ENCODE data around the gene MAGI1.
A peak's percentile ranks its signal among the peaks of the same experiment; 100 is the strongest.

Gene MAGI1

GRCh38 chr3:65603631-65604030, 435.1 kb downstream of the MAGI1 start:
- no peak for FAIRE-seq
- TF ChIP-seq POLR2A (IDR thresholded peaks at IDR 0.05; ENCODE audit: low read depth, low read length), result no peak
- no peak for TF ChIP-seq TAF1 (IDR thresholded peaks at IDR 0.05; ENCODE audit: borderline replicate concordance, low read depth, low read length)
- no peak for TF ChIP-seq POLR2AphosphoS5 (IDR thresholded peaks at IDR 0.05; ENCODE audit: low read depth, low read length)

GRCh38 chr3:65600888-65601287, 437.8 kb downstream of the MAGI1 start:
- DNase-seq (ENCODE audit: insufficient read length) (no peak), FAIRE-seq (peak; percentile 60)
- no peak for TF ChIP-seq POLR2AphosphoS5 (IDR thresholded peaks at IDR 0.05; ENCODE audit: low read depth, low read length)
- no peak for TF ChIP-seq TAF1 (IDR thresholded peaks at IDR 0.05; ENCODE audit: borderline replicate concordance, low read depth, low read length)
- TF ChIP-seq POLR2A (IDR thresholded peaks at IDR 0.05; ENCODE audit: low read depth, low read length), result no peak

More at GRCh38 chr3:65603631-65604030, 435.1 kb downstream of the MAGI1 start:
- no peak for DNase-seq (ENCODE audit: insufficient read length)

- DNase-seq (ENCODE audit: insufficient read length), result no peak
- TF ChIP-seq TAF1 (IDR thresholded peaks at IDR 0.05; ENCODE audit: borderline replicate concordance, low read depth, low read length), result no peak
- FAIRE-seq, result no peak
Observed at GRCh38 chr3:65597952-65598413, 440.7 kb downstream of the MAGI1 start.

GRCh38 chr3:65597226-65597951, 441.3 kb downstream of the MAGI1 start:
- TF ChIP-seq TAF1 (IDR thresholded peaks at IDR 0.05; ENCODE audit: borderline replicate concordance, low read depth, low read length), result no peak
- TF ChIP-seq POLR2AphosphoS5 (IDR thresholded peaks at IDR 0.05; ENCODE audit: low read depth, low read length), result no peak
- no peak for TF ChIP-seq POLR2A (IDR thresholded peaks at IDR 0.05; ENCODE audit: low read depth, low read length)
- no peak for FAIRE-seq
- DNase-seq (ENCODE audit: insufficient read length), result no peak

GRCh38 chr3:65596571-65597225, 442.0 kb downstream of the MAGI1 start:
- DNase-seq (ENCODE audit: insufficient read length) (no peak), FAIRE-seq (peak; percentile 38)
- TF ChIP-seq POLR2AphosphoS5 (IDR thresholded peaks at IDR 0.05; ENCODE audit: low read depth, low read length) (no peak), TAF1 (IDR thresholded peaks at IDR 0.05; ENCODE audit: borderline replicate concordance, low read depth, low read length) (no peak), POLR2A (IDR thresholded peaks at IDR 0.05; ENCODE audit: low read depth, low read length) (no peak)

GRCh38 chr3:65596029-65596300, 442.8 kb downstream of the MAGI1 start:
- FAIRE-seq, result no peak
- no peak for DNase-seq (ENCODE audit: insufficient read length)
- TF ChIP-seq POLR2AphosphoS5 (IDR thresholded peaks at IDR 0.05; ENCODE audit: low read depth, low read length) (no peak), TAF1 (IDR thresholded peaks at IDR 0.05; ENCODE audit: borderline replicate concordance, low read depth, low read length) (no peak), POLR2A (IDR thresholded peaks at IDR 0.05; ENCODE audit: low read depth, low read length) (no peak)

GRCh38 chr3:65595222-65596028, 443.3 kb downstream of the MAGI1 start:
- TF ChIP-seq TAF1 (IDR thresholded peaks at IDR 0.05; ENCODE audit: borderline replicate concordance, low read depth, low read length) (no peak), POLR2A (IDR thresholded peaks at IDR 0.05; ENCODE audit: low read depth, low read length) (no peak), POLR2AphosphoS5 (IDR thresholded peaks at IDR 0.05; ENCODE audit: low read depth, low read length) (no peak)
- DNase-seq (ENCODE audit: insufficient read length) (no peak), FAIRE-seq (no peak)

GRCh38 chr3:65593780-65594752, 444.7 kb downstream of the MAGI1 start:
- DNase-seq (ENCODE audit: insufficient read length) (no peak), FAIRE-seq (no peak)
- TF ChIP-seq POLR2A (IDR thresholded peaks at IDR 0.05; ENCODE audit: low read depth, low read length) (no peak), POLR2AphosphoS5 (IDR thresholded peaks at IDR 0.05; ENCODE audit: low read depth, low read length) (no peak), TAF1 (IDR thresholded peaks at IDR 0.05; ENCODE audit: borderline replicate concordance, low read depth, low read length) (no peak)

GRCh38 chr3:65591313-65591712, 447.4 kb downstream of the MAGI1 start:
- no peak for DNase-seq (ENCODE audit: insufficient read length)
- FAIRE-seq, result no peak
- no peak for TF ChIP-seq POLR2A (IDR thresholded peaks at IDR 0.05; ENCODE audit: low read depth, low read length)
- no peak for TF ChIP-seq POLR2AphosphoS5 (IDR thresholded peaks at IDR 0.05; ENCODE audit: low read depth, low read length)
- no peak for TF ChIP-seq TAF1 (IDR thresholded peaks at IDR 0.05; ENCODE audit: borderline replicate concordance, low read depth, low read length)

- FAIRE-seq, result no peak
- DNase-seq (ENCODE audit: insufficient read length), result no peak
- TF ChIP-seq POLR2A (IDR thresholded peaks at IDR 0.05; ENCODE audit: low read depth, low read length) (no peak), POLR2AphosphoS5 (IDR thresholded peaks at IDR 0.05; ENCODE audit: low read depth, low read length) (no peak), TAF1 (IDR thresholded peaks at IDR 0.05; ENCODE audit: borderline replicate concordance, low read depth, low read length) (no peak)
Observed at GRCh38 chr3:65588884-65589283, 449.8 kb downstream of the MAGI1 start.

All from GM12892 (cell line).